NK-92 (cell line): ENCODE measurements around the gene CFAP141.
A peak's percentile ranks its signal among the peaks of the same experiment; 100 is the strongest.
"Not testable (repeated sequence)": the region's sequence is repeated elsewhere in the genome, so short reads cannot be mapped to it uniquely, and the experiment has no call there.

Experiments
- DNase-seq: peaks from one replicate; lab custom pipeline; 2025; ENCODE audit not compliant: unreplicated experiment; lab: John Stamatoyannopoulos, UW

The CFAP141 gene

DNA sequence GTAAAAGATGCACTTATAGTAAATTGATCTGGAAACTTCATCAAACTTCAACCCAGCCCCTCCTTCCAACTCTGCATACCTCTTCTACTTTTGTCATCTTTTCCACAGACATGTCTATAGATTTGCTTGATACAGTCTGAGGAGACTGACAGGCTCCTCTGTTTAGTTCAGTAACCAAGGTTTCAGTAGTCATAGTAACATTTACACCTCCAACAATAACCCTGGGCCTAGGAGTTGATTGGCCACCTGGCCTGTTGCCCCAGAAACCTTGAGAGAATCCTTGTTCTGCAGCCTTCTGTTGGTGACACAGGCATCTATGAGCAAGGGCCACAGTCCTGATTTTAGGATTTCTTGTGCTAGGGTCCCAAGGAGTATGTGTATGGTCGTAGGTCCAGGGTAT lies at the start of gene CFAP141:
Gene CFAP141, minus strand, starts transcription at position 138 of the 400 bp plus-strand sequence. Its CDS starts 26 bp downstream, at position 112.
- DNase-seq, result no peak

DNA sequence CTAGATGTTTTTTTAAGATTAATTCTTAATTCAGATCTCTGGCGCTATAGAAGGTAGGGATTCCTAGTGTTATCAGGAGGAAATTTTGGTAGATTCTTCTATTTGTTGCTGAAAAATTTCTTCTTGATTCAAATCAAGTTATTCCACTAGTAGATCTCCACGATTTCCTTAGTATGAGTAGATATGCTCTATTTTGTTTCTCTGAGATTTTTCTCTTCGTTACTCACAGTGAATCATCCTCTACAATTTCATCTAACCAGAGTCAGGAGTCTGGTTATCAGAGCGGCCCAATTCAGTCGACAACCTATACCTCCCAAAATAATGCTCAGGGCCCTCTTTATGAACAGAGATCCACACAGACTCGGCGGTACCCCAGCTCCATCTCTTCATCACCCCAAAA lies 47.5 kb upstream of the CFAP141 start:
- no peak for DNase-seq

DNA sequence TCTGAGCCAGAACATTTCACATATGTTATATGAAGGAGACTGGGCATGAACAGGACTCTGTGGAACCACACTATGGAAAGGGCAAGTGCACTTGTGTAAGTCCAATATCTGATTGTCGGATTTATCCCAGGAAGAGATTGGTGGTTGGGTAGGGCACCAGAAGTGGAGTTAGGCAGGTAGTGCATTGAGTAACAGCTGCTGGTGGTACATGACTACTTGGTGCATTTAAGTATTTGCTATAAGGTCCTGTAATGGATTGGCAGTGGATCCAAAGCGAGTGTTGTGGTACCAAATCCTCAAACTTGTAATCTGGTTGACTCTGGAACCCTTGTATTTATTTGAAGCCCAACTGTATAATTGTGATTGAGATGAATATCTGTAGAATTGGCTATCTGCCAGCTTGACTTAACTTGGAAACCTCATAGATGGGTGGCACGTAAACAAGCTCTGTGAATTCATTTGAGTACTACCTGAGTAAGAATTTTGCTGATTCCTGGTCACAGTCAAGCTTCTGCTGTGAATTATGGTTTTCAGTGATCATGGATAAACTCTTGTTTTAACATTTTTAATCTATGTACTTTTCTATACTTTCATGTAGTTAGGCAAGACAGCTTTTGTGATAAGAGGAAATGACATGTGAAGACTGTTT lies 35.7 kb upstream of the CFAP141 start:
- no peak for DNase-seq

DNA sequence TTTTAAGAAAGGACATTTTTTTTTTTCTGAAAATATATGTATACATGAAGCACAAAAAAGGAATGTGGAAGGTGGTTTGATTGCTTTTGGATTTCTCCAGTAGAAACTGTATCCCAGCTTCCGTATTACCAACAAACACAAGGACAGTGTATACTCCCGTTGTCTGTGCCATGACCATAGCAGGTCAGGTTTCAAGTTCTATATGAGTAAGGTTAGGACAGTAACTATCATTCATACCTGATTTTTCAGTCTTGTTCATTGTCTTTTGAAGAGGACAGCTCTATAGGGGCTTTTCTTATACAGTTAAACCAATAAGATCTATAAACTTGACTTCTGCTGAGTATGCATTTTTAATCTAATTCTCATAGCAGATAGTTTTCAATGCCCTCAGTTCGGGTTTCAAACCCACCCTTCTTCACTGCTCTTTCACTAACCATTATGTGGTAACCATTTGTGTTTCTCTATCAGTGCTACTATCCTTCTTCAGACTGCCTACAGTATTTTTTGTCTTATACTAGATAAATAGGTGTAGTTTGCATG lies 34.2 kb upstream of the CFAP141 start:
- no peak for DNase-seq

DNA sequence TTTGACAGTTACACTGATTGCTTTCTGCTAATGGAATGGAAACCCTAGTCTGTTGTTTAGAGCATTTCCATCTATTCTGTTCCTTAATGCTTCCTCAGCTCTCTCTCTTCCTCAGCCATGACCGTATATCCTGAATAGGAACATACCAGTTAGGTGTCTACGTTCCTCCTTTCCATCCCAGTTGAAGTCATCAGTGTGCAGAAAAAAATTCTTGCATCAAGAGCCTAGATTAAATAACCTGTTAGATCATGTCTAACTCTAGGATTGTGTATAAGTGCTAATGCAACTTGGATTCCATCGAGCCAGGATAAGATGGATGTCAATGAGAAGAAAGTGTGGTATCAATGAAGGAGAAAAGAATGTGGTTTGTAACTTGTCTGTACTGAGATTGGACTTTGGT lies 33.4 kb upstream of the CFAP141 start:
- no peak for DNase-seq

DNA sequence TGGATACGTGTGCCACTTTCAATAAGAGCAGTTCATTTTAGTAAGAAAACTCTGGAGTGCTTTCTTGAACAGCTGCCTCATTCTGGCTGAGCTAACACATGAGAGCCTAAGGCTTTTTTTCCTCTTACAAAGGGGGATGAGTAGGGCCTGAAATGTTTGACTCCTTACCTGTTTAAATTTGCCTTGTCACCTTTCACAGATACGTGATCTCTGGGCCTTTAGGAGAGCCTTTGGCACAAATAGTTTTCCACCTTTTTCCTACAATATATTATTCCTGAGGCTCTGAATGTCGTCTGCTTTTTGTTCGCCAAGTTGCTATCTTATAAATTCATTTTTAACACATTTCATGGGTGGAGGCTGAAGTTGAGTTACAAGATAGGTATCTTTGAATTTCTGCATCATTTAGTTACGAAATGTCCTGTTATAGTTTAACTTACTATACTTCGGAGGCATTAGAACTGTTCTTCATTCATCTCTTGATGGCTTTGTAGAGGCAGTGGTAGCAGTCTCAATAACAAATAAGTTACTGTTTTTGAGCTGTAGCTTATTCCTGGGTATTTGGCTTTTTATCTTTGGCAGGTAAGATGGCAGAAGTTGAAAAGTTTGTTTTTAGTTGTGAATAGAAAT lies 31.9 kb upstream of the CFAP141 start:
- DNase-seq, result no peak

DNA sequence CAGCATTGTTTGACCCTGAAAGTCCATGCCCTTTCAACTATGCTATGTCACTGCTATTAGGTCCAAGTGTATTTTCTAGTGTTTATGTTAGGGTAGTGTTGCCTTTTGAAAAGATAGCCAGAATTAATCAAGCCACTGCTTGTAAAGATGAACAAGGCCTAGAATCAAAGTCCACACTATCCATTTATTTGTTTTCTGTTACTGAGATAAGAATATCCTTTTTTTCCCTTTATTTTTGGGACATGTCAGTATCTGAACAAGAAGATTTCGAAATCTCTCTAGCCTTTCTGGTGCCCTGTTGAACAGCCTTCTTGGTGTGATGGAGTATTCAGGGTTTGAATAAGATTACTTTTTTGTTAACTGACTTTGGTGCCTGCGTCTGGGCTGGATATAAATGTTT lies 31.3 kb upstream of the CFAP141 start:
- DNase-seq, result no peak

DNA sequence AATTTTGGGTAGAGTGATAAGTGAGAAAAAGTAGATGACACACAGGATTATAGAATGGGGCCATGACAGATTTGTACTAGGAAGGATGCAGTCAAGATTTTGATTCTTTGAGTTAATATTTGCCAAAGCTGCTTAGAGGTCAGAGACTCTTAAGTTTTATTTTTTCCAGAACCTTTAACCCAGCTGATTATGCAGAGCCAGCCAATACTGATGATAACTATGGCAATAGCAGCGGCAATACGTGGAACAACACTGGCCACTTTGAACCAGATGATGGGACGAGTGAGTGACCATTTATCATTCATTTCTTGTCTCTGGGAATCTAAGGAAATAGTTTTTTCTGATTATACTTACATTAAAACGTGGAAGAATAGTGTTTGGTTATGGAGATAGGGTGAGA lies 30.7 kb upstream of the CFAP141 start:
- no peak for DNase-seq

DNA sequence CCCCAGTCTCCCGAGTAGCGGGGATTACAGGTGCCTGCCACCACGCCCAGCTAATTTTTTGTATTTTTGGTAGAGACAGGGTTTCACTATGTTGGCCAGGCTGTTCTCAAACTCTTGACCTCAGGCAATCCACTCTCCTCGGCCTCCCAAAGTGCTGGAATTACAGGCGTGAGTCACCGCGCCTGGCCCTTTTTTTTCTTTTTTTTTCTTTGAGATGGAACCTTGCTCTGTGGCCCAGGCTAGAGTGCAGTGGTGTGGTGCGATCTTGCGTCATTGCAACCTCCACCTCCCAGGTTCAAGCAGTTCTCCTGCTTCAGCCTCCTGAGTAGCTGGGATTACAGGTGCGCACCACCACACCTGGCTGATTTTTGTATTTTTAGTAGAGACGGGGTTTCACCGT lies 27.0 kb upstream of the CFAP141 start:
- not testable (repeated sequence) for DNase-seq

DNA sequence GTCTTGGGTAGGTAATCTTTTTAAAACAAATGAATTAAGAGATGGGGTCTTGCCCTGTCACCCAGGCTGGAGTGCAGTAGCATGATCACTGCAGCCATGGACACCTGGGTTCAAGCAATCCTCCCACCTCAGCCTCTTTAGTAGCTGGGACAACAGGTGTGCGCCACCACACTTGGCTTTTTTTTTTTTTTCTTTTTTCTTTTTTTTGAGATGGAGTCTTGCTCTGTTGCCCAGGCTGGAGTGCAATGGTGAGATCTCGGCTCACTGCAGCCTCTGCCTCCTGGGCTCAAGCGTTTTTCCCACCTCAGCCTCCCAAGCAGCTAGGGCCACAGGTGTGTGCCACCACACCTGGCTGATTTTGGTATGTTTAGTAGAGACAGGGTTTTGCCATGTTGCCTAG lies 25.0 kb upstream of the CFAP141 start:
- DNase-seq, result not testable (repeated sequence)

DNA sequence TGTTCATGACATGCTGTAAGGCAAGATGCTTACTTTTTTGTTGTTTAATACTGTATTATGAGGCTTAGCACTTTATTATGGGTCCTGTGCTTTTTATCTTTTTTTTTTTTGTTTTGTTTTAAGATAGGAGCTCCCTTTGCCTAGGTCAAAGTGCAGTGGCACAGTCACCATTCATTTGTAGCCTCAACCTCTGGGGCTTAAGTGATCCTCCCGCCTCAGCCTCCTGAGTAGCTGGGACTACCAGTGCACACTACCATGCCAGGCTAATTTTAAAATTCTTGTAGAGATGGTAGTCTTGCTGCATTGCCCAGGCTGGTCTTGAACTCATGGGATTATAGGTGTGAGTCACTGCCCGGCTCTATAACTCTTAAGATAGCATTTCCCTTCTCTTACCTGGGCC lies 19.2 kb upstream of the CFAP141 start:
- DNase-seq, result no peak

DNA sequence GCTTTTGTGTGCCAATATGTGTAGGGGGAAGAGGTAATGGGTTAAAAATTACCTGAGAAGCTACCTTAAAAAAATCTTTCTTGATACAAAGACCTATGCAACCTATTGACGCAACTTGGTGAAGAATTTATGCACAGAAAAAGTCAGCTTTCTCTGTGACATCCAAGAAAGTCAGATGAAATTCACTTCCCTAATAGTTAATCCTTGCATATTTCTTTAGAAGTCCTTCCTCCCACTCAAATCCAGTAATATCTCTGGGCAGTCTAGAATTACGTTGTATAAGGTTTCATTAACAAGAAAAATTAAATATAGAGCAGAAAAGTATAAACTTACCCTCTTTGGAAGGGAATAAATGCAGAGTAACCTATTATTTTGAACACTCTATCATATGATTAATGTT lies 17.5 kb upstream of the CFAP141 start:
- DNase-seq, result no peak

DNA sequence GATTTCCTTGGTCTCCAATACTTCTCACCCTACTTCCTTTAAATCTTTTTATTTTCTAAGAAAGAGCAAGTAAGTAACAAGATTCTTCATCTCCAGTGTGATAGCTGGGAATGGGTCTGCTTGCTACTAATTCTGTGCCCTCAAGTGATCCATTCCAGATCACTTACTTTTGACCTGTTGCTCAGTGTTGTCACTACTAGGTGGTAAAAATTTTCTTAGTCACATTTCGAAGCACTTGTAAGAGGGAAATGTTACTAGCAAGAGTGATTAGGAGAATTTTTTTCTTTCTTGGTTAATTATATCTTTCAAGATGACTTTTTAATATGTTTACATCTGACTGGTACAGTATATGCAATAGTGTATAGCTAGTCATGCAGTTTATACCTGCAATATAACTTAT lies 16.8 kb upstream of the CFAP141 start:
- DNase-seq, result no peak

DNA sequence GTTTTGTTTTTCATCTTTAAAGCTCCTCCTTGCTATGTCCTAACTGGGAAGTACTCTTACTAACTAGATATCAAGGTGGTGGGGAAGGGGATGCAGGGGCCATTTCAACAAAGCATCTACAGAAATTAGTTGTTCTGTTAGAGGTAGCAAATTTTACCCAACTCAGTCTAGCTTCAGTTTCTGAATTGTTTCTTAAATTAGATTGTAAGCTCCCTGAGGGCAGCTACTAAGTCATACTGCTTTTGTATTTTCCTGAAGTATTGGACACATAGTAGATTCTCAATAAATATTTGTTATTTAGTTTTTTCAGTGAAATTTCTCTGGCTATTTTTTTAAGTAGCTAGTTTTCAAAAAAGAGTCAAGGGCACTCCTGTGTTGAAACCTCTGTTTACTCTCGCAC lies 16.4 kb upstream of the CFAP141 start:
- DNase-seq, result no peak

DNA sequence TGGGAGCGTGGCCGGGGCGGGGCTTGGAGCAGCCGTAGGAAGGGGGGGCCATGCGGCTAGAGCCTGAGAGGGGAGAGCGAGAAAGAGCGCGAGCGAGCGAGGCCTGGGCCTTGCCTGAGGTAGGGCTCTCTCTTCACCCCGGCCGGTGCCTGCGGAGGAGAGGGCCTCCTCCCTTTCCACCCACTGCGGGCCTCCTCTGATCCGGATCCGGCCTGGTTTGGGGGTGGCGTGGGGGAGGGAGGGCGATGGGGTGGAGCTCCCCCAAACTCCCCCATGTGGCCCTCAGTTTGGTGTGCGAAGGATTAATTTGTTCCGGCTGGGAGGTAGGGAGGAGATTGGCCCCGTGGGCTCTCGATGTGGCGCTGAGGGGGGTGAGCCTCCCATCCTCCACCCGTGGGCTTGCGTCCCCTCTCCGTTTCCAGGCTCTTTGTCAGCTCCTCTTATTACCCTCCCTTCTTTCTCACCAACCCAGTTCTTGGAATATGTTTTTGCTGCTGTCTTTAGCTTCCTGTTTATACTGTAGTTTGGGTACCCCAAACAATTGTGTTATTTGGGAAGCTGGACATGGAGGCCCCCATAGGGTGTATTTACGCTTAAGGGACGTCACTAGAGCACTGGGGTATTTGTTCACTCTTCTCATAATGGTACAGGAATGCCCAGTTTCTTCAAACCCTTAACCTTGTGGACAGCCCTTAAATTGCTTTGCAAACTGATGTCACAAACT lies 15.3 kb upstream of the CFAP141 start:
- DNase-seq, result no peak

DNA sequence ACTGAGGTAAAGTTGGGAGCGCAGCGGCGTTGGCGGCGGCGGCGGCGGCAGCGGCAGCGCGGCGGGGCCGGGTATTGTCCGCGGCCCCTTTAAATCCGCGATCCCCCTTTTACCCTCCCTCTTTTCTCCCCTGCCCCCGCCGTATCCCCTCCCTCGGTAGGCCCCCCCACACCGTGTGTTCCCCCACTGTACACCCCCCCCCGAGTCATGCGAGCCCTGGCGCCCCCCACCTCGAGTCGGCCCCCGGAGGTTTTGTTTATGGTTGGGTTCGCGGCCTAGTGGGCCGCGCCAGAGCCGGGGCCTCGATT lies 14.8 kb upstream of the CFAP141 start:
- DNase-seq, result no peak

DNA sequence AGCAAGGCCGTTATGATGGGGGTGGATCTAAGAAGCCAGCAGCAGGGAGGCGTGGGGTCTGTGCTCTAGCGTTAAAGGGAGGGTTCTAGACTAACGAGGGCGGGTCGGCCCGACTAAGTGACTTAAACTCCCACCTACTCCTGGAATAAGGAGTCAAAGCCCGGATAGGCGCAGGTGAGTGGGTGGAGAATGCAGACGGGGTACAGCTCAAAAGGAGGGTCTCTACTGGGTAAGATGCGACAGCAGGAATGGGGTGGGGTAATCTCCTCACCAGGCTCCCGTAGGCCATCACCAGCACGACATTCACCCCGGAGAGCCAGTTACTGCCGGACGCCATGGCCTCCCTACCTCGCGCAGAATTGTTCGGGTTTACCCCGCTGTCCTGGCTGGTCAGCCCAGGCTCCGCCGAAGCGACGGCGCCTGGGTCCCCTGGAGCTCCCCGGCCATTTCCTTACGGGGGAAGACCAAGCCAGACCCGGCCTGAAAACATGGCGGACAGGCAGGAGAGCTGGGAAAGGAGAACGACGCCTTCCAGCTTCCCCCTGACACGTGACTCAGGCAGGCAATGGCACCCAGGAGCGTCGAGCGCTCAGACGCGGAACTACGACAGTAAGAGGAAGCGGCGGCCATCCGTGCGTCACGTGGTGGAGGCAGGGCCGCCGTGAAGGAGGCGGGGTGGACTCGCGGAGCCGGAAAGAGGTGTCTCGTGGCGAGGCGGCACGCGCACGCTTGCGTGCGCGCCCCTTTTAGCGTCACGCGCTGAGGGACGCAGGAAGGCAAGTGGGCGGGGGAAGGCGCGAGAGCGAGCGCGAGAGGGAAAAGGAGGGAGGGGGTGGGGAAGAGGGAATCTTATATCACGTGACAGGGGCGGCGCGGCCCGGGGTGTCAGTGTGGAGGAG lies 14.2 kb upstream of the CFAP141 start, which contains the start of gene UBAP2L:
Gene UBAP2L, plus strand, starts transcription at position 885 of the 899 bp plus-strand sequence. CDS start 4,169 bp downstream, outside the sequence.
- peak; percentile 91 for DNase-seq

DNA sequence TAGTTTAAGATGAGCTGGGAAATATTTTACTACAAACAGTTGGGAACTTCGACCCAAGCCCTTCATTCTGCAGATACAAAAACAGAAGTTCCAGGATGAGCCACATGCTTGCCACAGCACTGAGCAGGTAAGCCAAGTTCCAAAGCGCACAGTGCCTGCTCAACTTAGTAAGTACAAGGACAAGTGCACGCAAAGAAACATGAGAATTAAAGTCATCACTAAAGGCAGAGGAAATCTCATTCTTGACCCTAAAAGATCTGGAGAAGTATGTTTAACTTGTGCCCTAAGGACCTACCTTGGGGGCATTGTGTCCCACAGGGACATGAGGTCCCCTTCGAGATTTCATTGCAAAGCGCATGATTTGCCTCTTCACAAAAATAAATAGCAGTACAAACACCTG lies 13.4 kb upstream of the CFAP141 start:
- DNase-seq, result no peak

DNA sequence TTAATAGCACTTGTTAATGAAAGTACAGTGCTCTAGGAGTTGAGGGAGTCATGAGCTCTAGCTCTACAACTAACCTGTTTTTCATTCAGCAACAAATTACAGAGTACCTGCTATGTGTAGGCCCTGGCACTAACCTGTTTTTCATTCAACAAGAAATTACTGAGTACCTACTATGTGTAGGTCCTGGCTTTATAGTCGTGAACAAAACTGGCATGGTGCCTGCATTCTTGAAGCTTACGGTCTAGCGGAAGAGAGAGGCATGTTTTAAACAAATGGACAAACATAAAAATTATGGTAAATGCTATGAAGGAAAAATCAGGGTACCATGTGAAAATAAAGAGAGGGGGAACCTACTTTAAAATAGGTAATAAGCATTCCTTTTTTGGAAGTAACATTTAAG lies 12.4 kb upstream of the CFAP141 start:
- no peak for DNase-seq

DNA sequence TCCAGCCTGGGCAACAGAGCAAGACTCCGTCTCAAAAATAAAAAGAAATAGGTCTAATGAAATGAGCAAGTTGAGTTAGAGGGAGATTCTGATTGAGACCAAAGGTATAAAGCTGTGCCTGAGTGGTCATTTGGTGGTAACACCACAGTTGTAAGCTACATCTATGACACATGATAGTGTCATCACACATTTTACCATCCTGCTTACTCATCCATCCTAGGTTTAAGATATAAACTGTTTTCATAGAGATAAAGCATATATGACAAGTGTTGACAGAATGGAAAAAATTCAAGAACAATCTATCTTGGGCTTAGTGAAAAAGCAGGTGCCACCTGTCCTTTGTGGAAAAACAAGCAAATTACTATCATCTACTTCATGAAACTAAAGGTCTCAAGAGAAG lies 7.1 kb upstream of the CFAP141 start:
- DNase-seq, result no peak

DNA sequence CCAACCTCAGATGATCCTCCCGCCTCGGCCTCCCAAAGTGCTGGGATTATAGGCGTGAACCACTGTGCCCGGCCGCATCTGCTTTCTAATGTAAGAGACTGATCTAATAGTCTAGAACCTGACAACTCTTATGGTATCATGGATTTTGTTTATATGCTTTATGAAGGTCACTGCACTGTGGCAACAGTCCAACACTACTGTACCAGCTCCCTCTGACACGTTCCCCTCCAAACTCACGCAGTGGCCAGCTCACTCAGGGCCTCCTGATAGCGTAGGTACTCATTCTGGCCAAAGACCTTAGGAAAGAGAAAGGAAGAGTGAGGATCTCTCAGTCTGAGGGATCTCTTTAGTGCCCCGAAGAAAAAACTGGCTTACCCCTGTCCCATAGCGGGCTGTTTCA lies 6.0 kb upstream of the CFAP141 start:
- no peak for DNase-seq
